ENCODE results near the gene GDPD4.

Gene GDPD4

DNA sequence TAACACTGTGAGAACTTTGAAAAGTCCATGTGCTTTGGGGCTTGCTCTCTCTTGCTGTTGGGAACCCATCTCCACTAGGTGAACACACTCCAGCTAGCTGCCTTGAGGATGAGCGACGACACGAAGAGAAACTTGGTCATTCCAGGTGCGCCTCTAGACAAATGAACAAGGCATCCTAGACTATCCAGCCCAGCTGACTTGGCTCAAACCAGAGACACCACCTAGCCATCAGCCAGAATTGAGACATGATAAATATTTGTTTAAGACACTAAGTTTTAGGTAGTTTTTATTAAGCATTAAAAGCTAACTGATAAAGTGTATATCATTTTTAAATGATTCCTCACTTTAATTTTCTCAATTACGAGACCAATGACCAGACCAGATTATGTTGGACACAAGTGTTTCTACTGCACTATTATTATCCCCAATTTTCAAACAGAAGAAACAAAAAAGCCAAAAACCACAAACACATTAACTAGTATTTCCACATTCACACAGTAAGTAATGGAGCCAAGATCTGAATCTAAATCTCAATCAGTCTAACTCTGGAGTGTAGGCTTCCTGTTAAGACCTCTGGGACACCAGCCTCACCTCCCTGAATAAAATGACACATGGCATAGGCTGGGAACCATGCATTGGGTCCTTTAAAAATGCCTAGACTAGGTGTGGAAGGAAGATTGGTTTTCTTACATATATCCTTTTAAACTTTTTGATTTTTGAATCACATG lies 70.4 kb downstream of the GDPD4 start:
- Mint-ChIP-seq H3K4me1 (no peaks in the 10 kb centered on the region), H3K27me3 (peaks cover 8% of the 10 kb centered on the region), H3K36me3 (no peaks in the 10 kb centered on the region), H3K4me3 (no peak overlapping the region), H3K9me3 (no peaks in the 10 kb centered on the region), H3K27ac (no peak overlapping the region)

DNA sequence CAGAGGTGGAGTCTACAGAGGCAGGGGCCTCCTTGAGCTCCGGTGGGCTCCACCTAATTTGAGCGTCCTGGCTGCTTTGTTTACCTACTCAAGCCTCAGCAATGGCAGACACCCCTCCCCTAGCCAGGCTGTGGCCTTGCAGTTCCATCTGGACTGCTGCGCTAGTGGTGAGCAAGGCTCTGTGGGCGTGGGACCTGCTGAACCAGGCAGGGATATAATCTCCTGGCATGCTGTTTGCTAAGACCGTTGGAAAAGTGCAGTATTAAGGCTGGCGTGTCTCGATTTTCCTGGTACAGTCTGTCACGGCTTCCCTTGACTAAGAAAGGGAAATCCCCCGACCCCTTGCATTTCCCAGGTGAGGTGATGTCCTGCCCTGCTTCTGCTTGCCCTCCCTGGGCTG lies 77.7 kb downstream of the GDPD4 start:
- Mint-ChIP-seq H3K36me3 (no peaks in the 10 kb centered on the region), H3K4me3 (no peak overlapping the region), H3K9me3 (no peaks in the 10 kb centered on the region), H3K4me1 (no peaks in the 10 kb centered on the region), H3K27ac (no peak overlapping the region), H3K27me3 (peaks cover 21% of the 10 kb centered on the region)

DNA sequence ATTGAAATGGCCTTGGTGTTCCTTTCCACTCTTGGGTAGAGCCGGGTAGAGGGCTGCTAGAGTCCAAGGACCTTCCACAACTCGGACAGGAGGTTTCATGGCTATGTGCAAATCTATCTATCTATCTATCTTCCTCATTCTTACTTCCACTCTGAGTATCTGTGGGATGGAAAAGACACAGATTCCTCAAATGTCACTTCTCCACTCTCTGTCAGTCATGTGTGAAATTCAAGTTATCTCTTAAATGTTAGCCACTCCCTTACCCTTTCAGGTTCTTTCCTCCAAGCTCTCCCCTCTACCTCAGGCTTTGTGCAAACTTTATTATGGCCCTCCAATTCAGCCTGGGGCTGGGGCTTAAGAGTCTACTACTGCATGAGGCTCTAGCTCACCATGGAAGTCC lies 84.3 kb downstream of the GDPD4 start:
- Mint-ChIP-seq H3K9me3 (no peaks in the 10 kb centered on the region), H3K27me3 (peaks cover 7% of the 10 kb centered on the region), H3K4me1 (no peaks in the 10 kb centered on the region), H3K36me3 (no peaks in the 10 kb centered on the region), H3K4me3 (no peak overlapping the region), H3K27ac (no peak overlapping the region)

DNA sequence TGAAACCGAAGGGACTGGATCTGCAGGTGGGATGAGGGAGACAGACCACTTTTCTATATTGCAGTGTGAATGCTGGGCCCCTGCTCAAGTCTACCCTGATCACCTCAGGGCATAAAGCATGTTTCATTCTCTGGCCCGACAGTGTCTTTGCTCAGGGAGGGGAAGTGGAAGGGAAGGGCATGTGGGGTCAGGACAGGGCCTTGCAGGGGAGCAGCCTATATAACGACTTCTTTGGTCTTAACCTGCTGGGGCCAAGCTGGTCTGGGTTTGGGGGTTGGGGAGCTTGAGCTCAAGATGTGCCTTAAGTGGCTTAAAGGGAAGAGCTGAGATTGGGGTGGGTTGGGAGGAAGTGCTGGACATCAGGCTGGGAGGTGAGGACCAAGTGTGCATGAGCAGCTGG lies 86.4 kb downstream of the GDPD4 start:
- no peak overlapping the region for H3K4me3 Mint-ChIP-seq
- no peaks in the 10 kb centered on the region for H3K4me1 Mint-ChIP-seq
- H3K27ac Mint-ChIP-seq: no peak overlapping the region
- H3K27me3 Mint-ChIP-seq: peaks cover 1% of the 10 kb centered on the region
- H3K9me3 Mint-ChIP-seq: no peaks in the 10 kb centered on the region
- H3K36me3 Mint-ChIP-seq: no peaks in the 10 kb centered on the region

DNA sequence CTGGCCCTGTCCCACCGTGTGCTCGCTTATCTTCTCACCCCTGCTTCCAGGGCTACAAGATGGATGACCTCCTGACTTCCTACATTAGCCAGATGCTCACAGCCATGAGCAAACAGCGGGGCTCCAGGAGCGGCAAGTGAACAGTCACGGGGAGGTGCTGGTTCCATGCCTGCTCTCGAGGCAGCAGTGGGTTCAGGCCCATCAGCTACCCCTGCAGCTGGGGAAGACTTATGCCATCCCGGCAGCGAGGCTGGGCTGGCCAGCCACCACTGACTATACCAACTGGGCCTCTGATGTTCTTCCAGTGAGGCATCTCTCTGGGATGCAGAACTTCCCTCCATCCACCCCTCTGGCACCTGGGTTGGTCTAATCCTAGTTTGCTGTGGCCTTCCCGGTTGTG lies 86.9 kb downstream of the GDPD4 start:
- no peak overlapping the region for H3K27ac Mint-ChIP-seq
- H3K4me1 Mint-ChIP-seq: no peaks in the 10 kb centered on the region
- no peaks in the 10 kb centered on the region for H3K36me3 Mint-ChIP-seq
- H3K9me3 Mint-ChIP-seq: no peaks in the 10 kb centered on the region
- H3K27me3 Mint-ChIP-seq: peaks cover 1% of the 10 kb centered on the region
- H3K4me3 Mint-ChIP-seq: no peak overlapping the region

DNA sequence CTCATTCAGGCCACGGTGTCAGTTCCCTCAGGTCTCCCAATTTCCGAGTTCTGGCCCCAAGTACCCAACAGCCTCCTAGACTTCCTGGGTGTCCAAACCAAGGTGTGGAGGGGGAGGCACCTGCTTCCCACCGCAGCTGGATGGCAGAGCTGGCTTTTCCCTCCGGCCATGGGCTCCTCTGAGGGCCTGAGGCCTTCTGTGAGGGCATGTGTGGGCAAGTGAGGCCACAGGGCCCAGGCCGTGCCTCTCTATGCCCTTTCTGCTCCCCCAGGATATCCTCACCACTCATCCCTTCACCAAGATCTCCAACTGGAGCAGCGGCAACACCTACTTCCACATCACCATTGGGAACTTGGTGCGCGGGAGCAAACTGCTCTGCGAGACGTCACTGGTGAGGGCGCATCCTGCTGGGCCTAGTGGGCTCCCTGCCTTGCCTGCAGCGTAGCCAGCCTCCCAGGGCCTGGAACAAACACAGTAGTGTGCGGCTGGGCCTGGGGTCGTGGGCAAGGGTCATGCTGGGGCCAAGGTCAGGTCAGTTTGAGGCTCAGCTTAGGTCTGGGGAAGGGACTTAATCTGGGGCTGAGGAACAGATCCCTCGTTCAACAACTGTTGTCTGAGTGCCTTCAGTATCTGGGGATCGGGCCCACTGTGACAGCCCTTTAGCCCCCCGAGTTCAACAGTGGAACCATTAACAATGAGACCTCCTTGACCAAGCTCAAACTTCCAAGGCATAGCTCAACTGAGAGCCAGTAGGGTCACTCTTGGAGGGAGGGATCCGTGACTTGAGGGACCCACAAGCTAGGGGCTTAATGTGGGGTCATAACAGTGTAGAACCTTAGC lies 87.7 kb downstream of the GDPD4 start:
- H3K36me3 Mint-ChIP-seq: no peaks in the 10 kb centered on the region
- no peak overlapping the region for H3K27ac Mint-ChIP-seq
- H3K4me1 Mint-ChIP-seq: no peaks in the 10 kb centered on the region
- no peaks in the 10 kb centered on the region for H3K9me3 Mint-ChIP-seq
- H3K27me3 Mint-ChIP-seq: peaks cover 1% of the 10 kb centered on the region
- H3K4me3 Mint-ChIP-seq: no peak overlapping the region

DNA sequence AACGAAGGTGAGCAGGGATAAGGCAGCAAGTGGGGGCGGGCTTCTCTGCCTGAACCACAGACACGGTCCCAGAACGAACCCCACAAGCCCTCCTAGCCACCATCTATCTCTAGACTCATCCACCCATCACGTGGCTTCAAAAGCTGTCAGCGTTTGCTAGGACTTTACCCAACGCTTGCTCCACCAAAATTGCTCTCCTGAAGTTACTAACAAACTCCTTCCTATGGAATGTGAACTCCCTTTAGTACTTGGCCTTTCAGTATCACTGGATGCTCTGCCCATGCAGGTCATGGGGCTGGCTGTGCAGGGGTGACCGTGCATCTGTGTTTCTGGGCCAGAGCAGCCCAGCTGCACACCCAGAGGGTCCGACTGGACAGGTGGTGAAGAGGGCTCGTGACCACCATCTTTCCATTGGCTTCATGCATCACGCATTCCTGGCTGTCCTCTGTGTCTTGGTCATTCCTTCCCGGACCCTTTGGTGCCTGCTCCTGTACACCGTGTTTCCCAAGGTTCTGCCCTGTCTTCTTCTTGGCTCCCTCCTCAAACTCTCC lies 88.4 kb downstream of the GDPD4 start:
- H3K4me1 Mint-ChIP-seq: no peaks in the 10 kb centered on the region
- no peaks in the 10 kb centered on the region for H3K36me3 Mint-ChIP-seq
- no peak overlapping the region for H3K4me3 Mint-ChIP-seq
- no peak overlapping the region for H3K27ac Mint-ChIP-seq
- H3K9me3 Mint-ChIP-seq: no peaks in the 10 kb centered on the region
- H3K27me3 Mint-ChIP-seq: peaks cover 1% of the 10 kb centered on the region

DNA sequence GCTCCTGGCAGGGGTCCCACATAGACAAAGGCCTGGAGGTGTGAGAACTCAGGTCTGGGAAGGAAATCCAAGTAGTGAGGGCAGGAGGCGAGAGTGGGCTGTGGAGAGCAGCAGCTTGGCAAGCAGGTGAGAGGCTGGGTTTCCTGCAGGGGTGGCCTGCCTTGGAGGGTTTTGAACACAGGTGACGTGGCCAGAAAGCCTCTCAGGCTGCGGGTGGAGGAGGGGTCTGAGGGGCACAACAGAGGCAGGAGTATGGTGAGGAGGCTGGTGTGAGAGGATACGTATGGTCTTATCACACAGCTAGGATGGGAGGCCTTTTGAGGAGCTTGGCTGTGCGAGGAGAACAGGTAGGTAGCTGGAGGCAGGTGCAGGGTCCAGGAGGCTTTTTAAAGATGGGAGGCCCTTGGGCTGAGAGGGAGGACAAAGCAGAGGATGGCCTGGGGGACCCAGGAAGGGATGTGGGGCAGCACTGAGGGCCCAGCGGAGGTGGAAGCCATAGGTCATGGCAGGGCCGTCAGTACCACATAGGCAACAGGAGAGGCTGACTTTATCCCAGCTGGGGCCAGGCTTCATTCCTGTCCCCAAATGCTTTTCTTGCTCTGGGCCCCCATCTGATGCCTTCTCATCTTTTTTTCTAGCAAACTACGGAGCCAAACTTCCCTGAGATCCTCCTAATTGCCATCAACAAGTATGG lies 89.0 kb downstream of the GDPD4 start:
- no peak overlapping the region for H3K27ac Mint-ChIP-seq
- no peaks in the 10 kb centered on the region for H3K9me3 Mint-ChIP-seq
- no peak overlapping the region for H3K4me3 Mint-ChIP-seq
- H3K4me1 Mint-ChIP-seq: no peaks in the 10 kb centered on the region
- peaks cover 1% of the 10 kb centered on the region for H3K27me3 Mint-ChIP-seq
- no peaks in the 10 kb centered on the region for H3K36me3 Mint-ChIP-seq

DNA sequence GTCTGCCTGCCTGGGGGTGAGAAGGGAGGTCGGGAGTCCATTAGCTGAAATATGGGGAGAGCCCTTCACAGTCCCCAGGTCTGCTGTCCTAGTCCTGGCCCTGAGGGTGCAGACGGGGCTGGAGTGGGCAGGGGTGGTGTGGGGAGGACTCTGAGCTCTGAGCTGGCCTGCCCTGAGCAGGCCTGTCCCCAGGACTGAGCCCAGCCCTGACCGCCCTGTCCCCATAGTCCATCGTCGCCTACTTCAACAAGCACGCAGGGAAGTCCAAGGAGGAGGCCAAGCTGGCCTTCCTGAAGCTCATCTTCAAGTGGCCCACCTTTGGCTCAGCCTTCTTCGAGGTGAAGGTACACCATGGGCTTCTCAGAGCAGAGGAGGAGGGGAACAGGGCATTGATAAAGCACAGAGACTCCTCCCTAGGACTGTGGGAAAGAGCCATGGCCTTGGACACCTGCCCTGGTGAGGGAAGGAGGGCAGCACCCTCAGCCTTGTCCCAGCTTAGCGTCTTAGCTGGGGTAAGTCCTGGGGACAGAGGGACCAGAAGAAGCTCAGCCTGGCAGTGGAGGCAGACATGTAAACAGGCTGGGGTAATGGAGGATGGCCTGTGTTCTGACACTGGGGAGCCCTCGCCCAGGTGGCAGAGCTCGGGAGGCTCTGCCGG lies 89.8 kb downstream of the GDPD4 start:
- Mint-ChIP-seq H3K27ac (no peak overlapping the region), H3K4me1 (no peaks in the 10 kb centered on the region)

DNA sequence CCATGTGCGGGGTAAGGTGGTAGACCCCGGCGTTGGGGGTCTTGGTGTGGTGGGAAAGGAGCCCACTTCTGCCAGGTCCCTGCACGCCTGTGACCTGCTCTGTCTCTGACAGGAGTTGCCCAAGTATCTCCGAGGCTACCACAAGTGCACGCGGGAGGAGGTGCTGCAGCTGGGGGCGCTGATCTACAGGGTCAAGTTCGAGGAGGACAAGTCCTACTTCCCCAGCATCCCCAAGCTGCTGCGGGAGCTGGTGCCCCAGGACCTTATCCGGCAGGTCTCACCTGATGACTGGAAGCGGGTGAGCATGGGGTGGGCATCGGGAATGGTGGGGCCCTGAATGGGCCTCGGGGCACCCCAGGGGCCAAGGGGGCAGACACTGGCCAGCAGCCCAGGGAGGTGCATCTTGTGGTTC lies 90.4 kb downstream of the GDPD4 start:
- no peaks in the 10 kb centered on the region for H3K27me3 Mint-ChIP-seq
- no peaks in the 10 kb centered on the region for H3K4me1 Mint-ChIP-seq
- no peaks in the 10 kb centered on the region for H3K9me3 Mint-ChIP-seq
- H3K36me3 Mint-ChIP-seq: no peaks in the 10 kb centered on the region
- no peak overlapping the region for H3K27ac Mint-ChIP-seq
- H3K4me3 Mint-ChIP-seq: no peak overlapping the region

More for the DNA sequence above, 89.8 kb downstream of the GDPD4 start:
- no peaks in the 10 kb centered on the region for H3K36me3 Mint-ChIP-seq
- no peak overlapping the region for H3K4me3 Mint-ChIP-seq
- H3K9me3 Mint-ChIP-seq: no peaks in the 10 kb centered on the region
- H3K27me3 Mint-ChIP-seq: no peaks in the 10 kb centered on the region

DNA sequence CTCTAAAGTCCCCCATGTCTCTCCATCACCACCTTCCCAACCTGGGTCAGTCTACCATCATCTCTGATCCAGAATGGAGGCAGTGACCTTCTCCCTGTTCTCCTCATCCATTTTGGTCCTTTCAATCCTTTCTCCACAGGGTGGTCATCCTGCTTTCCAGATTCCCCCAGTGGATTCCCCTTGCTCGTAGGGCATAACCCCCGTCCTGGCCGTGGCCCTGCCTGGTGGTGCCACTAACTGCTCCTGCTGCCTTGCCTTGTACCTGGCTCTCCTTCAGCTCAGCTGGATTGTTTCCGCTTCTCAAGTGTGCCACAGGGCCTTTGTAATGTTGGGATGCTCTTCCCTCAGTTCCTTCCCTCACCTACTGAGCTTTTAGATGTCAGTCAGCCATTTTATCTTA lies 91.8 kb downstream of the GDPD4 start:
- Mint-ChIP-seq H3K4me1 (no peaks in the 10 kb centered on the region), H3K9me3 (no peaks in the 10 kb centered on the region), H3K4me3 (no peak overlapping the region), H3K27ac (no peak overlapping the region), H3K36me3 (no peaks in the 10 kb centered on the region), H3K27me3 (no peaks in the 10 kb centered on the region)

DNA sequence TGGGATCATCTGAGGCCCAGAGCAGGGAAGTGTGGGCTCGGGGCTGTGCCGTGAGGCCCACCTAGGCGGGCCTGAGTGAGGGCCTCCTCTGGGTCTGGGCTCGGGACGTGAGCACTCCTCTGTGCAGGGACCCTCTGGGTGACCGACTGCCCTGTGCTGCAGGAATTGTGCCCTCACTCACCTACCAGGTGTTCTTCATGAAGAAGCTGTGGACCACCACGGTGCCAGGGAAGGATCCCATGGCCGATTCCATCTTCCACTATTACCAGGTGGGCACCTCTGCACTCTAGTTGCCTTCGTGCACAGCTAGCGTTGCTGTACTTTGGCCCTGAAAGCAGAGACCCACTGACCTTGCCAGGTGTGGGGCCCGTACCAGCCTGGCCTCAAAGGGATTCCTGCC lies 93.0 kb downstream of the GDPD4 start:
- H3K4me1 Mint-ChIP-seq: no peaks in the 10 kb centered on the region
- no peaks in the 10 kb centered on the region for H3K36me3 Mint-ChIP-seq
- no peak overlapping the region for H3K4me3 Mint-ChIP-seq
- no peak overlapping the region for H3K27ac Mint-ChIP-seq
- H3K27me3 Mint-ChIP-seq: no peaks in the 10 kb centered on the region
- H3K9me3 Mint-ChIP-seq: no peaks in the 10 kb centered on the region

DNA sequence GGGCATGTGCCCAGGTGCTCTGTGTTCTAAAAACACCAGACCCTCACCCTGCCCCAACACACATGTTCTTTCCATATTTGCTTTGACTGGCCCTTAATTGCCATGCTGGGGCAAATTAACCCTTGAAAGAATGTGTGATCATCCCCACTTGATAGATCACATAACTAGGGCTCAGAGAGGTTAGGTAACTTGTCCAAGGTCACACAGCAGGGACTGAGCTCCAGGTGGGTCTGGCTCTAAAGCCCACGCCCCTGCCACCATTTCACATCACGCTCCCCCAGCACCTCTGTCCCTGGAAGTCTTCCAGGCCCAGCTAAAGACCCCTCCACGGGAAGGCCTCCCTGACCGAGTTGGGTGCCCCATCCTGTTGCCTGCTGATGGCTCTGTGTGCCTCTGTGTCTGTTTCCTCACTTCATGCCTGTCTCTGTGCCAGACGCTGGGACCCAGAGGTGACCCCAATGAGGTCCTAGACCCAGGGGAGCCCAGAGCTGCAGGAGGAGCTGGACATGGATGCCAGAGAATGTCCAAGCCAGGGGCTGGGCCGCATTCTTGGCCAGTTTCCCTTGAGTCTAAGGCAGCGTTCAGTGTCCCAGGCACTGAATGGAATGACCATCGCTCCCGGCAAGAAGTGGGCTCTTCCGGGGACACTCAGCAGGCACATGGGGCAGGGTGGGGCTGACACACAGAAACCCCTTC lies 93.7 kb downstream of the GDPD4 start:
- Mint-ChIP-seq H3K9me3 (no peaks in the 10 kb centered on the region), H3K4me1 (no peaks in the 10 kb centered on the region), H3K36me3 (no peaks in the 10 kb centered on the region), H3K4me3 (no peak overlapping the region), H3K27ac (no peak overlapping the region), H3K27me3 (no peaks in the 10 kb centered on the region)

DNA sequence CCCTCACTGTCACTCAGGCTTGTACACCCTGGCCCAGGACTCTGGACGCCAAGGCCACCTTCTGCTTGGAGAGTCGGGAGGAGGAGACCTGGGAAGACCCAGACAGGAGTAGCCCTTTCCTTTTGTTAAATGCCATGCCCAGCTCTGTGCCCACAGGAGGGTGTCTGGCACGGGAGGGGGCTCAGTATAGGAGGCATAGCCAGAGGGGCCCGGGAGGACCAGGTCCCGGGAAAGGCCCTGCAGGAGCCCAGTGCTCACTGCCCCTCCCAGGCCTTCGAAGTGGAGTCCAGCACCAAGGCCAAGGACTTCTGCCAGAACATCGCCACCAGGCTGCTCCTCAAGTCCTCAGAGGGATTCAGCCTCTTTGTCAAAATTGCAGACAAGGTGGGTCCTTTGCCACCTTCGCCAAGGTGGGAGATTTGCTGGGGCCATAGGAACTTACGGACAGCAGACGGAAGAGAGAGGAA lies 94.4 kb downstream of the GDPD4 start:
- Mint-ChIP-seq H3K4me3 (no peak overlapping the region), H3K27me3 (no peaks in the 10 kb centered on the region), H3K27ac (no peak overlapping the region), H3K36me3 (no peaks in the 10 kb centered on the region), H3K4me1 (no peaks in the 10 kb centered on the region), H3K9me3 (no peaks in the 10 kb centered on the region)

Measured in activated naive CD4-positive, alpha-beta T cell treated with anti-CD3 and anti-CD28 coated beads, Interleukin-2, amount 50 U/mL, for 24 hours (primary cell).